IPS-15b (cell line): ENCODE results near the gene FCRL5.
"Not testable (repeated sequence)": the region's sequence is repeated elsewhere in the genome, so short reads cannot be mapped to it uniquely, and the experiment has no call there.

Experiments used
- H3K27me3 ChIP-seq: one replicate; pipeline ENCODE4 v1.6.1; 2013; ENCODE audit warnings: low read length; ENCODE audit not compliant: control insufficient read depth, insufficient read depth
- H3K36me3 ChIP-seq: one replicate; pipeline ENCODE4 v1.6.1; 2013; ENCODE audit warnings: low read length; ENCODE audit not compliant: control insufficient read depth, insufficient read depth
- H3K4me1 ChIP-seq: one replicate; pipeline ENCODE4 v1.6.1; 2013; ENCODE audit warnings: mild to moderate bottlenecking, low read length; ENCODE audit not compliant: control insufficient read depth, insufficient read depth
- H3K4me3 ChIP-seq: one replicate; pipeline ENCODE4 v1.5.1; 2013; ENCODE audit warnings: low read depth, low read length
- H3K9ac ChIP-seq: one replicate; pipeline ENCODE4 v1.6.1; 2013; ENCODE audit warnings: low read depth, mild to moderate bottlenecking, low read length
- H3K9me3 ChIP-seq: one replicate; pipeline ENCODE4 v1.6.1; 2013; ENCODE audit warnings: mild to moderate bottlenecking, low read length; ENCODE audit not compliant: control insufficient read depth, insufficient read depth

Gene FCRL5

DNA sequence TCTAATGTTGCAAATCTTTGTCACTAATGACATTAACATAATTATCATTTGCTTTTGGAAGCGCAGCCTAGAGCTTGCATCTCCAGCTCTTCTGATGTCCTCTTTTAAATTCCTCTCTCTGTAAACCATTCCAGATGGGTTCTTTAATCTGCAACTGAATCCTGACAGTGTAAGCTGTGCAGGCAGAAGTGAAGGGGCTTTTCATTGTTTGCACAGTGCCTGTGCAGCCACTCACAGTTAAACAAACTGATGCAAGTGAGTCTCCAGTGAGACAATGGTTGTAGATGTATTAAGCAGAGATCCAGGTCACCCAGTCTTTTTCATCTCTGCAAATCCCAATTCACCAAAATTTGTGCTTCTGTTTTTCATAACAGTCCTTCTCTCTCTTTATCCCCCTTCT, 22.5 kb upstream of the FCRL5 start:
- Histone ChIP-seq H3K4me3 (no peak overlapping the region), H3K9me3 (no peaks in the 10 kb centered on the region), H3K36me3 (no peaks in the 10 kb centered on the region), H3K27me3 (no peaks in the 10 kb centered on the region), H3K4me1 (peaks cover 4% of the 10 kb centered on the region), H3K9ac (no peak overlapping the region)

DNA sequence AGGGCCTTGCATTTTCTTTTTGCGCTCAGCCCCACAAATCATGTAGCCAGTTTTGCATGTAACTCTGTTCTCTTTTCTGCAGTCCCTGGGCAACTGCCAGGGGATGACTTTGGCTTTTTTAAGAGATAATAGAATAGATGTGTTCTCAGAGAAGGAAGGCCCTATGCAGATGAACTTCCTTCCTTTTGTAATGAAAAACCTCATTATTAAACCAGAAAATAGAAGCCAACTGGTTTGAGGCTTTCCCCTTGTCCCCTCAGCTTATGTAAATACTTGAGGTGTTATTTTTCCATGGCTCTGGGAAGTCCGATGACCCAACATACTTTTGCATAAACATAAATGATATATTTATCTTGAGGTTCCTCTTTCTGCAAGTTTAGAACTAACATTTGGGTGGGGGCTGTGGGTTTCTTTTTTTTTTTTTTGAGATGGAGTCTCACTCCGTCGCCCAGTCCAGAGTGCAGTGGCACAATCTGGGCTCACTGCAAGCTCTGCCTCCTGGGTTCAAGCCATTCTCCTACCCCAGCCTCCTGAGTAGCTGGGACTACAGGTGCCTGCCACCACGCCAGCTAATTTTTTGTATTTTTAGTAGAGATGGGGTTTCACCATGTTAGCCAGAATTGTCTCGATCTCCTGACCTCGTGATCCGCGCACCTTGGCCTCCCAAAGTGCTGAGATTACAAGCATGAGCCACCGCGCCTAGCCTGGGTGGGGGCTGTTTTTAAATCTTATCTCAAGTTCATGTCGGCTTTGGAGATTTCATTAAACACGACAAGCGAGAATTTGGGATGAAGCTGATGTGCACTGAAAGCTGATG, 14.4 kb upstream of the FCRL5 start:
- Histone ChIP-seq H3K9me3 (no peaks in the 10 kb centered on the region), H3K4me1 (peaks cover 10% of the 10 kb centered on the region), H3K4me3 (no peak overlapping the region), H3K27me3 (no peaks in the 10 kb centered on the region), H3K36me3 (no peaks in the 10 kb centered on the region), H3K9ac (no peak overlapping the region)

DNA sequence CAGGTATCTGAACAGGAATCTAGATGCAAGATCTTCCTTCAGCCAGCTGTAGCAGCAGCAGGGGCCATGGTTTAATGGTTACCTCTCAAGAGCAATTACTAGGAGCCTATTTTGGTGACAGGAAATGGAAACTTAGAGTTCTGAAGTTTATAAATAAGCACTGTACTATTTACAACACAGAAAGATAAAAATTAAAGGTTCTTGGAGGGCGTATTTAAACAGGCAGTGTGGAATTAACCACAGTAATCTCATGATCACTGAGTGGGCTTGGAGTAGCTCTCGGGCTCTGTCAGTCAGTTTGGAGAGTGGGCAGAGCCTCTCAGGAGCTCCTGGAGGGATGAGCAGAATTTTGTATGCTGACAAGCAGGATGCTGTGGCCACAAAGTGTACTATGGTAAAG, 10.2 kb upstream of the FCRL5 start:
- H3K27me3 ChIP-seq, result no peaks in the 10 kb centered on the region
- no peak overlapping the region for H3K4me3 ChIP-seq
- H3K4me1 ChIP-seq, result peaks cover 6% of the 10 kb centered on the region
- H3K9ac ChIP-seq, result no peak overlapping the region
- no peaks in the 10 kb centered on the region for H3K36me3 ChIP-seq
- no peaks in the 10 kb centered on the region for H3K9me3 ChIP-seq

DNA sequence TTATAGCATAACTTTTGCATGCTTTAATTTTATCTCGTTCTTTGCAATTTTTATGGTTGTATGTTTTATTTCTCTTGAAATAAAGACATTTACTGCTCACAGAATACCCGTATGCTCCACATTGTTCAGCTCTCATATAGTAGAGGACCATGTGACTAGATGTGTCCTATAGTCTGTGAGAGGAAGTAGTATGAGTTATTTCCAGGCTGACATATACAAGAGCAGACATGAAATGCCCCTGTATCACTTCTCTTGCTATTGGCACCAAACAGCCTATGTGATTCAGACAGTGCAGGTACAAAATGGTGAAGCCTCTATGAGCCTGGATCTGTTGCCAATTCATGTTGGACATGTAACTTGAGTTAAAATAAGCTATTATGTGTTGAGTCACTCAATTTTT, 5.8 kb upstream of the FCRL5 start:
- H3K9me3 ChIP-seq, result no peaks in the 10 kb centered on the region
- H3K4me1 ChIP-seq, result no peaks in the 10 kb centered on the region
- H3K4me3 ChIP-seq, result no peak overlapping the region
- no peaks in the 10 kb centered on the region for H3K27me3 ChIP-seq
- no peaks in the 10 kb centered on the region for H3K36me3 ChIP-seq
- no peak overlapping the region for H3K9ac ChIP-seq

DNA sequence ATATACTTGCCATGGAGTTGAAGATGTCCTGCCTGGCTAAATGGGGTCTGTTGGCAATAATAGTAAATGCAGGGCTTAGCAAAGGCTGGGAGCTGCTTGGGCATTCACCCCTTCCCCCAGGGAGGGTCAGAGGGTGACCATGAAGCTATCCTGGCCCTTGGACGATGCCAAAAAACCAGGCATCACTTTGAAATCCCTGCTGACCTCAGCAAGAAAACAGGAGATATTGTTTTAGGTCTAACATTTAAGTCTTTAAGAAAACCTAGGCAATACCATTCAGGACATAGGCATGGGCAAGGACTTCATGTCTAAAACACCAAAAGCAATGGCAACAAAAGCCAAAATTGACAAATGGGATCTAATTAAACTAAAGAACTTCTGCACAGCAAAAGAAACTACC, 4.2 kb downstream of the FCRL5 start:
- not testable (repeated sequence) for H3K27me3 ChIP-seq, H3K9ac ChIP-seq, H3K4me3 ChIP-seq, H3K4me1 ChIP-seq, H3K36me3 ChIP-seq, H3K9me3 ChIP-seq

DNA sequence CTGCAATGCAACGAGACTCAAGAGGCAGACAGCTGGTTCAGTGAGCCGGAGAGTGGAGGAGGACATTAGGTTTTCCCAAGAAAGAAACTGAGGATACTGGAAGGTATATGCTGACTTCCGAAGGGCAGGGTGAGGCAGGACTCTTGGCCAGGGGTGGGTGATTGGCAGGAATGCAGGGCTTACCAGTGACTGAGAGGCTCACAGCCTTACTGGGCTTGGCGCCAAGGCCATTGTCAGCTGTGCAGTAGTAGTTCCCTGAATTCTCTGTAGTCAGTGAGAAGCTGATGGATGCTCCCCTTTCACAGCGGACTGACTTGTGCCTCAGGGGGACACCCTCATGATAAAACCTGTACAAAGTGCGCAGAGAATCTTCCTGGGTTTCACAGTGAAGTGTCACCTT, 9.6 kb downstream of the FCRL5 start:
- no peak overlapping the region for H3K9ac ChIP-seq
- H3K9me3 ChIP-seq, result no peaks in the 10 kb centered on the region
- H3K36me3 ChIP-seq, result no peaks in the 10 kb centered on the region
- H3K4me1 ChIP-seq, result peaks cover 13% of the 10 kb centered on the region
- no peak overlapping the region for H3K4me3 ChIP-seq
- no peaks in the 10 kb centered on the region for H3K27me3 ChIP-seq

DNA sequence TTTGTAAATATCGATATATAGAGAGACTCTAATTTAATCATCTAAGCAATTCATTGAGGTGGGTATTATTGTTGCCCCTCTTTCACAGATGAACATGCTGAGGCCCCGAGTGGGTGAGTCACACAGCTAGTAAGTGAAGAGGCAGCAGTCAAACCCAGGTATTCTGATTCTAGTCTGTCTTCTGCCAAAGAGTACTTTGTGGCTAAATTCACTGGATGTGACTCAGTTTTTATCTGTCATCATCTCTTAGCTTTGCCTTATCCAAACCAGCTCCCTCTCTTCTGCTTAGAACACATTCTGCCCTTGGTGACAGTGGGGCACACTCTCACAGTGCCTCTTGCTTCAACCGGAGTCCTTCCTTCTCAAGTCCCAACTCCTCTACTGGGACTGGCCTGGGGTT, 11.5 kb downstream of the FCRL5 start:
- Histone ChIP-seq H3K36me3 (no peaks in the 10 kb centered on the region), H3K27me3 (no peaks in the 10 kb centered on the region), H3K9ac (no peak overlapping the region), H3K4me3 (no peak overlapping the region), H3K4me1 (peaks cover 13% of the 10 kb centered on the region), H3K9me3 (peaks cover 3% of the 10 kb centered on the region)

DNA sequence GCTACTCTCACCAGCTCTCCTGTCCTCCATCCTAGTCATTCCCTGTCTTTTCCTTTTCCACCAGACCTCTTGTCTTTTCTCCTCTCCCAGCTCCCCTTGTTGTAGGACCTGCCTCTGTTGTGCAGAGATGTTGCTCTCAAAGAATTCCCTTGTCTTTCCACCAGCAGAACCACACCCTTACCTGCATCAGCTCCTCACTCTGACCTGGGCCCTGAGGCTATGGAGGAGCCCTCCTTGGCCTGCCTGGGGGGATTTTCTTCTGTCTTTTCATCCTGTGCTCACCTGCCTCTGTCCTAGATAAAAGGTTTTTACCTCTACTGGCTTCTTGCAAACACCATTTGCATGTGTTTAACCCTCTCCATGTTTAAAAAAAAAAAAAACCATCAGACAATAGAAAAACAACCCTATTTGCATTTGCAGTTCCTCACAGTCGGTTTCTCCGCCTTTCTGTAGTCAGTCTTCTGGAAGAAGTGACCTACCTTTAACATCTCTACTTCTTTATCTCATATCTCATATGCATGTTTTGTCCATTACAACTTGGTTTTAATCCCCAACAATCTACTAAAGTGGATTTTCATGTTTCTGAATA, 12.1 kb downstream of the FCRL5 start:
- no peak overlapping the region for H3K9ac ChIP-seq
- no peaks in the 10 kb centered on the region for H3K27me3 ChIP-seq
- no peaks in the 10 kb centered on the region for H3K36me3 ChIP-seq
- no peak overlapping the region for H3K4me3 ChIP-seq
- peaks cover 3% of the 10 kb centered on the region for H3K9me3 ChIP-seq
- peaks cover 13% of the 10 kb centered on the region for H3K4me1 ChIP-seq

DNA sequence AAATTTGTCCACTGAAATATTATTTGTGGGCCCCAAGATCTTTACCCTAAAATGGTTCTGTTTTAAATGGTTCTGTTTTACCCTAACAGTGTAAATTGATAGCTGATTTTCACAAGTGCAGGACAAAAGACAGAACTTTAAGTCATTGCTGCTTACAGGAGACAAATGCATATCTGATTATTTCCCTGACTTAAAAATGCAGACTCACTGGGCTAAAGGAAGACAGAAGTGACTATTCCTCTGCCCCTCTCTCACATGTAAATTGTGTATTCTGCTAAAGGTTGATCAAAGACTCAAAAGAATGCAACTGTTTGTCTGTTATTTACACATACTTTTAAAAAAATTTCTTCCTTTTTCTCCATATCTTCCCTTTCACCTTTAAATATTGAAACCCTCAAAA, 12.7 kb downstream of the FCRL5 start:
- Histone ChIP-seq H3K36me3 (no peaks in the 10 kb centered on the region), H3K9ac (no peak overlapping the region), H3K27me3 (no peaks in the 10 kb centered on the region), H3K9me3 (peaks cover 3% of the 10 kb centered on the region), H3K4me1 (peaks cover 13% of the 10 kb centered on the region), H3K4me3 (no peak overlapping the region)

DNA sequence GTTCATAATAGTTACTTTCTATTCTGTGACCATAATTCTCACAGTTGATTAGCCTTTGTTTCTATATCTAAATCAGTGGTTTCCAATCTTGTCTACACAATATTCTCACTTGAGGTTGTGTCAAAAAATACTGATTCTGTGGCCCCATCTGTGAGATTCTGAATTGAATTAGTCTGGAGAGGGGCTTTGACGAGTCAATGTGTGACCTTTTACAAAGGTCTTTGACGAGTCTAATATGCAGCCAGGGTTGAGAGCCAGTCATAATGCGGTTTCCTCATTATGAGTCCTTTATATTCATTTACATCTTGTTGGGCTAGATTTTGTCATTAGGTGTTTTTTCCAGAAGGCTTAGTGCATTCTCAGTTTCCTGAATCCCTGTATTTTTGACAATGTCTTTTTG, 19.7 kb downstream of the FCRL5 start:
- Histone ChIP-seq H3K27me3 (no peaks in the 10 kb centered on the region), H3K36me3 (no peaks in the 10 kb centered on the region), H3K9me3 (peaks cover 3% of the 10 kb centered on the region), H3K9ac (no peak overlapping the region), H3K4me3 (no peak overlapping the region), H3K4me1 (no peaks in the 10 kb centered on the region)

DNA sequence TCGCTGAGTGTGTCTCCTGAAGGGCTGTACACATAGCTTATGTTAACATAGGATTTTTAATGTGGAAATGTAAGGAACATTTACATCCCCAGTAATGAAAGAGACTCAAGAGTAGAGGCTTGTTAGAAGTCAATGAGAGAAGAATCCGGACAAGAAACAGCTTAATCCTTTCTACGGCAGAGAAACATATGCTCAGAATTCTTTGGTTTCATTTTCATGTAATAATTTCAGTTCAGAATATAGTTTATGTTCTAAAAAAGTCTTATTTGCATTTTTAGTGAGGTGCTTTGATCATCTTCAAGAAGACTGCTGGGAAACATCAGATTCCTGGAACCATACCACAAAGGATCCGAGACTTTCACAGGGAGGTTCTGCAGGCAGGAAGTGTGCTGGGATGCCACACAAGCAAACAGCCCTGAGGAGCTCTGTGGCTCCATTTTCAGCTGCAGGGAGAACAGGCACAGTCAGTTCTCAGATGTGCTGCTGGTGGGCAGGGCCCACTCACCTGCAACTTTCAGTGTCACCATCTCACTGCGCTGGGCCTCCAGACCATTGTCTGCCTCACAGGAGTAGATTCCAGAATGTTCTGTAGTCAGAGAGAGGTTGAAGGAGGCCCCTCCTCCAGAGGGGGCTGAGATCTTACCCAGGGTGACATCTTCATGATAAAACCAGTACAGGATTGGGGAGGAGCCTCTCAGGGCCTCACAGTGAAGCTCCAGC, 28.4 kb downstream of the FCRL5 start:
- no peak overlapping the region for H3K9ac ChIP-seq
- H3K4me3 ChIP-seq, result no peak overlapping the region

DNA sequence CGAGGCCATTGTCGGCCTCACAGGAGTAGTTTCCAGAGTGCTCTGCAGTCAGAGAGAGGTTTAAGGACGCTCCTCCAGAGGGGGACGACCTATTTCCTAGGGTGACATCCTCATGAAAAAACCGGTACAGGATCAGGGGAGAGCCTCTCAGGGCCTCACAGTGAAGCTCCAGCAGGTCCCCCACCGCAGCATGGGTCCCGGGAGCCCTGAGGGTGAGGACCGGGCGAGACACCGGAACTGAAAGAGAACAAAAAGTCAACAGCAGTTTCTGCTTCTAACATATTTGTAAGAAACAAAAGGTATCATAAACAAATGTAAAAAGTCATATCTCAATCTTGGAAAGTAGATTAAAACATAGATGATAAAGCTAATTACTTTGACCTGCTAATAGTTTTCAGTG, 31.3 kb downstream of the FCRL5 start:
- H3K9me3 ChIP-seq, result no peaks in the 10 kb centered on the region

More for the DNA sequence above, 28.4 kb downstream of the FCRL5 start:
- H3K36me3 ChIP-seq, result no peaks in the 10 kb centered on the region
- no peaks in the 10 kb centered on the region for H3K4me1 ChIP-seq
- no peaks in the 10 kb centered on the region for H3K9me3 ChIP-seq
- no peaks in the 10 kb centered on the region for H3K27me3 ChIP-seq

More for the DNA sequence above, 31.3 kb downstream of the FCRL5 start:
- Histone ChIP-seq H3K4me3 (no peak overlapping the region), H3K4me1 (no peaks in the 10 kb centered on the region), H3K27me3 (no peaks in the 10 kb centered on the region), H3K9ac (no peak overlapping the region), H3K36me3 (no peaks in the 10 kb centered on the region)
